ENCODE data around the gene COX6A1.

Gene COX6A1

DNA sequence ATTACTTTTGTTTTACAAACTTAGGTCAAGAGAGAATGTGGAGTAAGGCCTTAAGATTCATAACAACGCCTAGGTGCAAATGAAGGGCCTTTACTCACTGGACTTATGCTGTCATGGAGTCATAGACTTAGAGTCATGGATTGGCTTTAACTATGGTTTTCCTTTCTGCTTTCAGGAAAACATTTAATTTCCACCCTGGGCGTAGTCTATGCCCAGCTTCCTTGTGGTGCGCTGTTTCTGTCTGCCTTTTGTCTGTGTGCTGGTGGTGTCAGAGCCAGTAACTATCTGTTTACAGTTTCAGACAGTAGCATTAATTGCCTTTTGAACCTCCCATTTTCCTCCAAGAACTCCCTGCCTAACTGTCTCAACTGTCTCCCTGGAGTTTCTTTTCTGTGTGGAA lies 31.8 kb upstream of the COX6A1 start:
- Histone ChIP-seq H3K27me3 (ENCODE audit: control insufficient read depth, insufficient read depth, low read length, poor library complexity, severe bottlenecking) (no peaks in the 10 kb centered on the region), H3K4me1 (ENCODE audit: control insufficient read depth, insufficient read depth, low read length) (peaks cover 11% of the 10 kb centered on the region), H3K36me3 (ENCODE audit: control insufficient read depth, insufficient read depth, low read length) (no peaks in the 10 kb centered on the region), H3K9me3 (ENCODE audit: control insufficient read depth, low read length) (no peaks in the 10 kb centered on the region), H3K4me3 (ENCODE audit: insufficient read depth, low read depth, low read length) (no peak overlapping the region), H3K27ac (ENCODE audit: insufficient read depth, low read depth, low read length, poor library complexity, severe bottlenecking) (no peak overlapping the region)
- 92 to 93% methylated on average over 3 of the region's 3 CpGs for WGBS, 2 experiments

DNA sequence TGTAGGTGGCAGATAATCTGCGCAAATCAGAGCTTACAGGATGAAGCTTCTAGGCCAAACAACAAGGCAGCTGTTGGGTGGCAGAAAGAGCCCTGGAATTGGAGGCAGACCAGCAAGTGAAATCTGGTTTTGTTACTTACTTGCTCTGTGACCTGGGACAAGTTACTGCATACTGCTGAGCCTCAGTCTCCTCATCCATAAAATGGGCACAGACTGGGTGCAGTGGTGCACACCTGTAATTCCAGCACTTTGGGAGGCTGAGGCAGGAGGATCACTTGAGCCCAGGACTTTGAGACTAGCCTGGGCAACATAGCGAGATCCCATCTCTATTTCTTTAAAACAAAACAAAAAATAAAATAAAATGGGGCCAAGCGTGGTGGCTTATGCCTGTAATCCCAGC lies 31.4 kb upstream of the COX6A1 start:
- peaks cover 11% of the 10 kb centered on the region for H3K4me1 ChIP-seq (ENCODE audit: control insufficient read depth, insufficient read depth, low read length)
- no peaks in the 10 kb centered on the region for H3K36me3 ChIP-seq (ENCODE audit: control insufficient read depth, insufficient read depth, low read length)
- no peaks in the 10 kb centered on the region for H3K9me3 ChIP-seq (ENCODE audit: control insufficient read depth, low read length)
- no peaks in the 10 kb centered on the region for H3K27me3 ChIP-seq (ENCODE audit: control insufficient read depth, insufficient read depth, low read length, poor library complexity, severe bottlenecking)
- no peak overlapping the region for H3K4me3 ChIP-seq (ENCODE audit: insufficient read depth, low read depth, low read length)
- 89 to 91% methylated on average over 3 of the region's 3 CpGs for WGBS, 2 experiments
- H3K27ac ChIP-seq (ENCODE audit: insufficient read depth, low read depth, low read length, poor library complexity, severe bottlenecking): no peak overlapping the region

DNA sequence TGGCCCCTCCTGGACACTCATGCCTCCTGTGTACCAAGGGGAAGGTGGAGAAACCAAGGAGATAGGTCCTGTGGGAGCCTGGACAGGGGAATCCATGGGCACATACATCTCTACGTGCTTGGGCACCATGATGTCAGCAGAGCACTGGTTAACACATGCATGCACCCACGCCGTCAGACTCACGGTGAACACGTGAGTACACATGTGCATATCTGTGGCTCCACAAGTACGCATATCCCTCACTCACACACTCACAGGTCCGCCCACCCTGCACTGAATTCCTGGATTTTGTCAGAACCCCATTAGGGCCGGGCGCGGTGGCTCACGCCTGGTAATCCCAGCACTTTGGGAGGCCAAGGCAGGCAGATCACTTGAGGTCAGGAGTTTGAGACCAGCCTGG lies 29.1 kb upstream of the COX6A1 start:
- H3K4me1 ChIP-seq (ENCODE audit: control insufficient read depth, insufficient read depth, low read length): peaks cover 7% of the 10 kb centered on the region
- no peaks in the 10 kb centered on the region for H3K9me3 ChIP-seq (ENCODE audit: control insufficient read depth, low read length)
- no peaks in the 10 kb centered on the region for H3K27me3 ChIP-seq (ENCODE audit: control insufficient read depth, insufficient read depth, low read length, poor library complexity, severe bottlenecking)
- no peaks in the 10 kb centered on the region for H3K36me3 ChIP-seq (ENCODE audit: control insufficient read depth, insufficient read depth, low read length)
- H3K4me3 ChIP-seq (ENCODE audit: insufficient read depth, low read depth, low read length): no peak overlapping the region
- WGBS, 2 experiments: 90 to 95% methylated on average over 11 of the region's 11 CpGs
- H3K27ac ChIP-seq (ENCODE audit: insufficient read depth, low read depth, low read length, poor library complexity, severe bottlenecking): no peak overlapping the region

DNA sequence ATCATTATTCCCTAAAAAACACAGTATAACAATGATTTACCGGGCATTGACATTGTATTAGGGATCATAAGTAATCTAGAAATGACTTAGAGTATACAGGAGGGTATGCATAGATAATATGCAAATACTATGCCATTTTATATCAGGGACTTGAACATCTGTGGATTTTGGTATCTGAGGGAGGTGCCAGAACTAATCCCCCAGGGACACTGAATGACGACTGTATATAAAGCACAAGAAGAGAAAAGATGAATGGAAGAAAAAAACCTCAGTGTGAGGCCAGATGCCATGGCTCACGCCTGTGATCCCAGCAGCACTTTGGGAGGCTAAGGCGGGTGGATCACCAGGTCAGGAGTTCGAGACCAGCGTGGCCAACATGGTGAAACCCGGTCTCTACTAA lies 25.5 kb upstream of the COX6A1 start:
- Histone ChIP-seq H3K27ac (ENCODE audit: insufficient read depth, low read depth, low read length, poor library complexity, severe bottlenecking) (no peak overlapping the region), H3K9me3 (ENCODE audit: control insufficient read depth, low read length) (no peaks in the 10 kb centered on the region), H3K4me3 (ENCODE audit: insufficient read depth, low read depth, low read length) (no peak overlapping the region), H3K36me3 (ENCODE audit: control insufficient read depth, insufficient read depth, low read length) (no peaks in the 10 kb centered on the region), H3K27me3 (ENCODE audit: control insufficient read depth, insufficient read depth, low read length, poor library complexity, severe bottlenecking) (no peaks in the 10 kb centered on the region), H3K4me1 (ENCODE audit: control insufficient read depth, insufficient read depth, low read length) (peaks cover 13% of the 10 kb centered on the region)
- 84 to 85% methylated on average over 6 to 7 of the region's 7 CpGs for WGBS, 2 experiments

DNA sequence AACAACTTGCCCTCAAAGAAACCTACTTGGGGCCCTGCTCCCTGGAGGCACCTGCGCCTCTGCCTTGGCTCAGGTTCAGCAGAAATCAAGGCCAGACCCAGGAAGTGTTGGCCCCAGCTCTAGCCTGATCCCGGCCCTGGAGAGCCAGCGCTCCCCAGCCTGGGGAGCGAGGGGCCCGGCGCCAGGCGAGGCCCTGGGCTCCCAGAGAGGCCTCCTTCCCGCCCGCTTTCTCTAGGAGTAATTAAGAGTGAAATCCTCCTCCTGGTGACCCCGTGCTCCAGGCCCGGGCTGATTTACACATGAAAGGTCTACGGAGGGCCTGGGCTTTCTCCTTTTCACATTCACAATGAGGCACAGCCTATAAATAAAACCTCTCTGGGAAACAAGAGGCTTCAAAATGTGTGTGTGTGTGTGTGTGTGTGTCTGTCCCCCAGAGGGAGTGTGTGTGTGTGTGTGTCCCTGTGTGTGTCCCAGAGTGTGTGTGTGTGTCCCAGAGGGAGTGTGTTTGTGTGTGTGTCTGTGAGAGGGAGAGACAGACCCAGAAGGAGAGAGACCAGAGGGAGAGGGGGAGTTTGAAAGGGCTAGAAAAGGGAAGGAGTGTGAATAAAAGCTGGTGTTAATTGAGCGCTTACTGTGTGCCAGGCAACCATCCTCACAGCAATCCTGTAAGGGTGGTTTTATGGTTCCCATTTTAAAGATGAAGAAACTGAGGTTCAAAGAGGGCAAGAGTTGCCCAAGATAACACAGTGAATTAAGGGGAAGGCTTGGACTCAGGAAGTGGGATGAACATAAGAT lies 23.8 kb upstream of the COX6A1 start:
- H3K27me3 ChIP-seq (ENCODE audit: control insufficient read depth, insufficient read depth, low read length, poor library complexity, severe bottlenecking): no peaks in the 10 kb centered on the region
- H3K36me3 ChIP-seq (ENCODE audit: control insufficient read depth, insufficient read depth, low read length): no peaks in the 10 kb centered on the region
- H3K4me3 ChIP-seq (ENCODE audit: insufficient read depth, low read depth, low read length): no peak overlapping the region
- H3K4me1 ChIP-seq (ENCODE audit: control insufficient read depth, insufficient read depth, low read length): peaks cover 13% of the 10 kb centered on the region
- 6 to 7% methylated on average over 13 of the region's 13 CpGs for WGBS, 2 experiments
- peak overlapping the region; percentile 86 for H3K27ac ChIP-seq (ENCODE audit: insufficient read depth, low read depth, low read length, poor library complexity, severe bottlenecking)
- no peaks in the 10 kb centered on the region for H3K9me3 ChIP-seq (ENCODE audit: control insufficient read depth, low read length)

DNA sequence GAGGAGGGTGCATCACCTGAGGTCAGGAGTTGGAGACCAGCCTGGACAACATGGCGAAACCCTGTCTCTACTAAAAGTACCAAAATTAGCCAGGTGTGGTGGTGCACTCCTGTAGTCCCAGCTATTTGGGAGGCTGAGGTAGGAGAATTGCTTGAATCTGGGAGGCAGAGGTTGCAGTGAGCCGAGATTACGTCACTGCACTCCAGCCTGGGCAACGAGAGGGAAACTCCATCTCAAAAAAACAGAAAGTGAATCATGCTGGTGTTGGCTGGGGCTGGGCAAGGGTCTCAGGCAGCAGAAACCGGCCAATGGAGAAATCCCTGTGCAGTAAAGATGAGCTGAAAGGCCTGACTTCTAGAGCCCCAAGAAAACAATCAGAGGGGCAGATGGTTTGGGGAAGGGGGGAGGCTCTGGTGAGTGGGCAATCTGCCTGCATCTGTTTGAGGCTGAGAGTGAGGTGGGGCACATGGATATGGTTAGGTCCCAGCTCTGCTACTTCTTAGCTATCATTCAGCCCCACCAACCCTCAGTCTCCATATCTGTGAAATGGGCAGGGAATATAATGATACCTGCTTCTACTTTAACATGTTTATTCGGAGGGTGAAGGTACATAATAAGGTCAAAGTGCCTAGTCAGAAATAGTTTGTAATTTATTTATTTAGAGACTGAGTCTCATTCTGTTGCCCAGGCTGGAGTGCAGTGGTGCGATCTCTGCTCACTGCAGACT lies 21.3 kb upstream of the COX6A1 start:
- H3K27ac ChIP-seq (ENCODE audit: insufficient read depth, low read depth, low read length, poor library complexity, severe bottlenecking): no peak overlapping the region
- H3K36me3 ChIP-seq (ENCODE audit: control insufficient read depth, insufficient read depth, low read length): no peaks in the 10 kb centered on the region
- H3K4me3 ChIP-seq (ENCODE audit: insufficient read depth, low read depth, low read length): no peak overlapping the region
- no peaks in the 10 kb centered on the region for H3K27me3 ChIP-seq (ENCODE audit: control insufficient read depth, insufficient read depth, low read length, poor library complexity, severe bottlenecking)
- WGBS, 2 experiments: 89 to 90% methylated on average over 7 of the region's 7 CpGs
- peaks cover 13% of the 10 kb centered on the region for H3K4me1 ChIP-seq (ENCODE audit: control insufficient read depth, insufficient read depth, low read length)
- no peaks in the 10 kb centered on the region for H3K9me3 ChIP-seq (ENCODE audit: control insufficient read depth, low read length)

DNA sequence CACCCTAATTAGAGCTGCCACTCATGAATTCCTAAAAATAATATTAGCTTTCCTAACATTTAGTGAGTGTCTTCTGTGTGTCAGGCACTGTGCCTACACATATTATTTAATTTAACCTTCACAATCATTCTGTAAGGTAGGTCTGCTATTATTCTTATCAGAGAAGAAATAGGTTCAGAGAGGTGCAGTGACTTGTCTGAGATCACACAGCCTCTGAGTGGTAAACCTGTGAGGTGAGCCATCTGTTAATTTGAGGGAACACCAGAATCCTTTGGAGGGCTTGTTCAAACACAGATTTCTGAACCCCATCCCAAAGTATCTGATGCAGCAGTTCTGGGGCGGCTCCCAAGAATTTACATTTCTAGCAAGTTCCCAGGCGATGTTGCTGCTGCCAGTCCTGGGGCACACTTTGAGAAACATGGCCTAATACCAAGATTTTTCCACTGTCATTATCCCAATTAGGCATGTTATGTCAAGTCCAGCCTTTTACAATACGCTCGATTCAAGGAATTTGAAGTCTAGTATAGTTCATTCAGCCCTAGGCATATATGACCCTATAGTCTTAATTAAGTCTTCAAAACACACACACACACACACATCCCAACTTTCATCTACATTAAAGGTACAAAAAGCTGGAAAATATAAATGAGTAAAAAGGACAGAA lies 19.9 kb upstream of the COX6A1 start:
- H3K4me3 ChIP-seq (ENCODE audit: insufficient read depth, low read depth, low read length): no peak overlapping the region
- no peaks in the 10 kb centered on the region for H3K36me3 ChIP-seq (ENCODE audit: control insufficient read depth, insufficient read depth, low read length)
- no peaks in the 10 kb centered on the region for H3K9me3 ChIP-seq (ENCODE audit: control insufficient read depth, low read length)
- H3K27me3 ChIP-seq (ENCODE audit: control insufficient read depth, insufficient read depth, low read length, poor library complexity, severe bottlenecking): no peaks in the 10 kb centered on the region
- 92 to 94% methylated on average over 4 of the region's 4 CpGs for WGBS, 2 experiments
- peaks cover 13% of the 10 kb centered on the region for H3K4me1 ChIP-seq (ENCODE audit: control insufficient read depth, insufficient read depth, low read length)
- no peak overlapping the region for H3K27ac ChIP-seq (ENCODE audit: insufficient read depth, low read depth, low read length, poor library complexity, severe bottlenecking)

DNA sequence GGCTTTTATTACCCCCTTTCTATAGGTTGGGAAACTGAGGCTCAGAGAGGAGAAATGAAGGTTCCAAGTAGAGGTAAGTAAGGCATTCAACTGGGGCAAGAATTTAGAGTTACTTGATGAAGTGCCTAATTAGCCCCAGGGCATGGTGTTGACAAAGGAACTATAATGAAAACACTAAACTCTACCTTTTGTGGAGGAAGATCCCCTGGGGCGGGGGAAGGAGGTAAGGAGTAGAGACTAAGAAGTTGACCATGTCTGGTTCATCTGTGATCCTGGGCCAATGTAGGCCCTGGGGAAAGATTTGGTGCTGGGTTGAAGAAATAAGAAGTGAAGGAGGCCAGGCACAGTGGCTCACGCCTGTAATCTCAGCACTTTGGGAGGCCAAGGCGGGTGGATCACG lies 16.2 kb upstream of the COX6A1 start:
- Histone ChIP-seq H3K4me3 (ENCODE audit: insufficient read depth, low read depth, low read length) (no peak overlapping the region), H3K27me3 (ENCODE audit: control insufficient read depth, insufficient read depth, low read length, poor library complexity, severe bottlenecking) (no peaks in the 10 kb centered on the region), H3K36me3 (ENCODE audit: control insufficient read depth, insufficient read depth, low read length) (no peaks in the 10 kb centered on the region), H3K4me1 (ENCODE audit: control insufficient read depth, insufficient read depth, low read length) (no peaks in the 10 kb centered on the region), H3K9me3 (ENCODE audit: control insufficient read depth, low read length) (no peaks in the 10 kb centered on the region), H3K27ac (ENCODE audit: insufficient read depth, low read depth, low read length, poor library complexity, severe bottlenecking) (no peak overlapping the region)
- 82 to 85% methylated on average over 4 of the region's 4 CpGs for WGBS, 2 experiments

DNA sequence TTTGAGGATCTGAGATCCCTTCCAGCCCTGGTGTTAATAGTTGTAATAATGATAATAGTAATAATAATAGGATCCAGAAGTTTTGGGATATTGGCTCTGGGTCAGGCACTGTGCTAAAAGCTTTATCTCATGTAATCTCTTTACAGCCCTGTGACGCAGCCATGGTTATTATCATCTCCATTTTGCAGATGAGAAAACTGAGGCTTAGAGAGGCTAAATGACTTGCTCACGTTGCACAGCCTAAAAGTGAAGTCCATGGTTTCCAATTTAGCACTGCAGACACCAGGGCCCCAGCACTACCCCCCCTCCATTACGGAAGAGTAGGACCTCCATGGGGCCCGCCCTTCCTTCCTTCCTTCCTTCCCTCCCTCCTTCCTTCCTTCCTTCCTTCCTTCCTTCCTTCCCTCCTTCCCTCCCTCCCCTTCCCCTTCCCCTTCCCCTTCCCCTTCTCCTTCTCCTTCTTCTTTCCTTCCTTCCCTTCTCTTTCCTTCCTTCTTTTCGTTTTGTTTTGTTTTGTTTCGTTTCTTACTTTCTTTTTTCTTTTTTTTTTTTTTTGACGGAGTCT lies 14.9 kb upstream of the COX6A1 start:
- Histone ChIP-seq H3K36me3 (ENCODE audit: control insufficient read depth, insufficient read depth, low read length) (no peaks in the 10 kb centered on the region), H3K27me3 (ENCODE audit: control insufficient read depth, insufficient read depth, low read length, poor library complexity, severe bottlenecking) (no peaks in the 10 kb centered on the region), H3K4me3 (ENCODE audit: insufficient read depth, low read depth, low read length) (no peak overlapping the region), H3K4me1 (ENCODE audit: control insufficient read depth, insufficient read depth, low read length) (no peaks in the 10 kb centered on the region), H3K27ac (ENCODE audit: insufficient read depth, low read depth, low read length, poor library complexity, severe bottlenecking) (no peak overlapping the region), H3K9me3 (ENCODE audit: control insufficient read depth, low read length) (no peaks in the 10 kb centered on the region)
- 87 to 90% methylated on average over 7 of the region's 7 CpGs for WGBS, 2 experiments

DNA sequence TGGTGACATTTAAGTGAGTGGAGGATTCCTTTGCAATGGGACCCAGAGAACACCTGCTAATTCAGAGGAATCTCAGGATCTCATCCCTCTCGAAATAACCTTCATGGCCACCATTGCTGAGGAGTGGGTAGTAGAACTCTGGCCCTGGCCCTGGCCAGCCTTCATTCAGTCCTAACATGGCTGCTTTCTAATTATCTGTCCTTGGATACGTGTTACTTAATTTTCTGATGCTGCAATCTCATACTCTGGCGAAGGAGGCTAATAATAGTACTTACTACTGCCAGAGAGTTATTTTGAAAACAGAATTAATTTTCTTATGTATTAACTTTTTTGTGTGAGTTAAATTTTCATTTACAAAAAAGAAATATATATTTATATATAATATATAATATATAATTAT lies 12.1 kb upstream of the COX6A1 start:
- WGBS, 2 experiments: 89 to 97% methylated on average over 2 to 3 of the region's 3 CpGs
- no peak overlapping the region for H3K4me3 ChIP-seq (ENCODE audit: insufficient read depth, low read depth, low read length)
- H3K9me3 ChIP-seq (ENCODE audit: control insufficient read depth, low read length): no peaks in the 10 kb centered on the region
- no peak overlapping the region for H3K27ac ChIP-seq (ENCODE audit: insufficient read depth, low read depth, low read length, poor library complexity, severe bottlenecking)
- H3K36me3 ChIP-seq (ENCODE audit: control insufficient read depth, insufficient read depth, low read length): no peaks in the 10 kb centered on the region
- no peaks in the 10 kb centered on the region for H3K4me1 ChIP-seq (ENCODE audit: control insufficient read depth, insufficient read depth, low read length)
- no peaks in the 10 kb centered on the region for H3K27me3 ChIP-seq (ENCODE audit: control insufficient read depth, insufficient read depth, low read length, poor library complexity, severe bottlenecking)
